NCI-H1092 (cell line): ENCODE data around the gene CRAMP1.

Source experiments
- DNase-seq: peaks from one replicate; lab custom pipeline; 2025; lab: John Stamatoyannopoulos, UW

The CRAMP1 gene

GRCh38 chr16:1687427-1688316 lies 75.5 kb downstream of the CRAMP1 start:
- no peak for DNase-seq

GRCh38 chr16:1688807-1689560 lies 76.8 kb downstream of the CRAMP1 start:
- no peak for DNase-seq

- DNase-seq, result no peak
Observed at GRCh38 chr16:1689853-1690252, 77.7 kb downstream of the CRAMP1 start.

- no peak for DNase-seq
Observed at GRCh38 chr16:1690810-1691209, 78.7 kb downstream of the CRAMP1 start.

- DNase-seq, result no peak
Observed at GRCh38 chr16:1691276-1691675, 79.1 kb downstream of the CRAMP1 start.

- DNase-seq, result no peak
Observed at GRCh38 chr16:1691956-1692355, 79.8 kb downstream of the CRAMP1 start.

- DNase-seq, result no peak
Observed at GRCh38 chr16:1696863-1697262, 84.7 kb downstream of the CRAMP1 start.

- DNase-seq, result no peak
Observed at GRCh38 chr16:1698680-1699079, 86.5 kb downstream of the CRAMP1 start.

GRCh38 chr16:1700246-1700645 lies 88.1 kb downstream of the CRAMP1 start:
- DNase-seq, result no peak

- no peak for DNase-seq
Observed at GRCh38 chr16:1701216-1701878, 89.2 kb downstream of the CRAMP1 start.

GRCh38 chr16:1705324-1705687 lies 93.1 kb downstream of the CRAMP1 start:
- peak; percentile 27 for DNase-seq

GRCh38 chr16:1705688-1706385 lies 93.7 kb downstream of the CRAMP1 start, which contains the start of gene MAPK8IP3:
TSS of gene MAPK8IP3 (plus strand) at chr16:1706195. CDS start at chr16:1706340, 145 bp downstream.
- peak; percentile 87 for DNase-seq

GRCh38 chr16:1706386-1707192 lies 94.4 kb downstream of the CRAMP1 start:
- no peak for DNase-seq

- no peak for DNase-seq
Observed at GRCh38 chr16:1707193-1707790, 95.1 kb downstream of the CRAMP1 start.

GRCh38 chr16:1708083-1708767 lies 96.1 kb downstream of the CRAMP1 start:
- no peak for DNase-seq

- DNase-seq, result no peak
Observed at GRCh38 chr16:1708768-1709180, 96.6 kb downstream of the CRAMP1 start.

- DNase-seq, result no peak
Observed at GRCh38 chr16:1709356-1709755, 97.2 kb downstream of the CRAMP1 start.

GRCh38 chr16:1710811-1711507 lies 98.8 kb downstream of the CRAMP1 start:
- no peak for DNase-seq

GRCh38 chr16:1712791-1713261 lies 100.7 kb downstream of the CRAMP1 start:
- DNase-seq, result no peak
